GM21529 (cell line): ENCODE data around the gene PHYHIPL.

Experiments used
- ATAC-seq: cut with Tn5 transposase; IDR thresholded peaks from one replicate; pipeline ENCODE4 v1.9.1; 2021; ENCODE audit not compliant: unreplicated experiment

The PHYHIPL gene

DNA sequence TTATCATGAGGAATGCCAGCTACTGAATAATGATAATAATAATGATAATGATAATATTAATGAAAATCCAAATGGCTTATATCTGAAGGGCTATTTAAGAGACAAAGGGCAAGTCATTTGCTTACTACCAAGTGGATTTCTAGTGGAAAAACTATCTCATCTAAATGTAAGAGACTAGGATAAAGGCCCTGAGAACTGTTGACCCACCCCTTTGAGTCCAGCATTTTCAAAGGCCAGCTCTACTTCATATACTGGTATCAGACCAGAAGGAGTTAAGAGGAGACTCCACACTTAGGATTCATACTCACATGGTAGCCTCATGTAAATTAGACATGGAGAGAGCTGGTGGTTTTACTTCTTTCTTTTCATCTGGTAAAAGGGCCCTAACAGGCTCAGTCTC is 76.0 kb downstream of the PHYHIPL start:
- ATAC-seq, result no peak

GRCh38 chr10:59255463-59255862 is 79.0 kb downstream of the PHYHIPL start:
- ATAC-seq, result no peak

DNA sequence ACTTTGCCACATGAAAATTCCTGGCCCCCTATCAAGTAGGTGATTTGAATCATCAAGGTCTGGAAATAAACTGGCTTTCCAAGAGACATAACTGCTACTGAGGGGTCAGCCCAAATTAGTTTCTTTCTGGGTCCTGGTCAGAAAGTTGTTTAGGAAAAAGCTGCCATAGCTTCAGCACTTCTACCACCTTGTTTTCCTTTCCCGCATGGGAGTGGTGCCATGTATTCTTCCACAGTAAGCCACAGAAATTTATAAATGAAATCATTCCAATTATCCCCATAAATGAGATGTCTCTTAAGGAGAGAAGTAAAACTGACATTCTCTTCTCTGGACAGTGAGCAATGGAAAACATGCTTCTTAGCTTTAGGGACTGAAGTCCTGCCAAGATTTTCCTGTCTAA is 80.8 kb downstream of the PHYHIPL start:
- no peak for ATAC-seq

DNA sequence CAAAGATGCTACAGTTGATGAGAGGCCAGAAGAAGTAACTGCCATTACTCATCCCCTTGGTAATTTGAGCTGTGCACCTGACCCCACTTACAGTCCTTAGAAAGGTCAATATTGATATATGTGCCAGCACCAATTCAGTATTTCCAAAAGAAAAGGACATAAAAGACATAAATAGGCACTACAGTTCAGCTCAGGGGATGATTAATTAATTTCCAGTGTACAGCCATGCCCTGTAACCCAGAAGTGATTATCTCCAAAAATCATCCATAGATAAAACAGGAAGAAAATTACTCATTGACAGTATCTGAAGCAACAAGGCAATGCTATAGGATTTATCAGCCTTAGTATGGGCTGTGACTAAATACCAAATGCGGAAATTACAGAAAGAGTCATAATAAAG is 82.4 kb downstream of the PHYHIPL start:
- no peak for ATAC-seq

DNA sequence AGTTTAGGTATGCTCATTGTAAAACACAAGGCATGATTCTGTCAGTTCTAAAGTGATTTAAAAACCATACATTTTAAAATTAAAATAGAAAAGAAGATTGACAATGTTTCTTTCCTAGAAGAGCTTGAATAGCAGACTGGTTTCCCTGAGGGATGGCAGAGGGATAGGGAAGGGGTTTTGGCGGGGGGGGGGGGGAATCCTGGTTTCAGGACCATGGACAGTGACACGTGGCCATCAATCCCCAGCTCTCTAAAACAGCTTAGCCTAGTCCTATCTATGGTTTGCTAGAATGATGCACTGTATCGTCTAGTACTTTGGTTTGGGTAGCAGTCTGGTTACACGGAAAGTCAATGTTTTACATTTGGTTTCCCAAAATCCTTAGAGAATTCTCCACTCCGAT is 88.7 kb downstream of the PHYHIPL start:
- ATAC-seq, result no peak

- no peak for ATAC-seq
These were observed 89.9 kb downstream of the PHYHIPL start for GRCh38 chr10:59266321-59266720.

DNA sequence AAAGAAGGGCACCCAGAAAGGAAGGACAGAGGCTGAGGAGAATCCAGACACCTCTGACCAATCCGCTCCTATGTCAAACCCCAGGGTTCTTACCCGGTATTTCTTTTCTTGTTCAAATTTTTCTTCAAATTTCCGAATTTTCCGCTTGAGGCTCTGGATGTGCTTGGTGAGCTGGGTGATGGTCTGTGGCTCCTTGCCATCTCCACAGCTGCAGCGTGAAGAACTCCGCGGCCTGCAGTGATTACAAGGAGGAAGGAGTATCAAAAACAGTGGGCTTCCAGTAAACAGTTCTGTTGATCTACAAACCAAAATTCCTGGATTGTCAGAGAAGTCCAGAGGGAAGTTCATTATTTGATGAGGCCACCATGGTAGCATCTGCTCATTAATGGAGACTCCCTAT is 92.0 kb downstream of the PHYHIPL start:
- ATAC-seq, result no peak

- no peak for ATAC-seq
These were observed 93.2 kb downstream of the PHYHIPL start for GRCh38 chr10:59269651-59270050.

DNA sequence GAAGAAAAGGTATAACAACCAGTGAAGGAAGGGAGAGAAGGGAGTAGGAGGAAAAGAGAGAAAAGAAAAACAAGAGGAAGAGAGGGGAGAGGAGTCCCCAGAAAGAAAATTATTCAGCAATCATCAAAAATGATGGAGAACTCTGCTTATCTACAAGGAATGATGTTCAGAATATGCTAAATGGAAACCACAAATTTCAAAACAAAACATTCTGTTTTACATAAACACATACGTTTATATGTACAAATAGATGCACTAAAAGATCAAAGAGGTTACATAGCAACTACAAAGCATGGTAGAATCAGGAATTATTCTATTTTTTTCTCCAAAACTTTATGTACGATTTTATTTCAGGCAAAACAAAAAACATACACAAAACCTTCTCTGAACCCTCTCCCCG is 94.0 kb downstream of the PHYHIPL start:
- no peak for ATAC-seq

DNA sequence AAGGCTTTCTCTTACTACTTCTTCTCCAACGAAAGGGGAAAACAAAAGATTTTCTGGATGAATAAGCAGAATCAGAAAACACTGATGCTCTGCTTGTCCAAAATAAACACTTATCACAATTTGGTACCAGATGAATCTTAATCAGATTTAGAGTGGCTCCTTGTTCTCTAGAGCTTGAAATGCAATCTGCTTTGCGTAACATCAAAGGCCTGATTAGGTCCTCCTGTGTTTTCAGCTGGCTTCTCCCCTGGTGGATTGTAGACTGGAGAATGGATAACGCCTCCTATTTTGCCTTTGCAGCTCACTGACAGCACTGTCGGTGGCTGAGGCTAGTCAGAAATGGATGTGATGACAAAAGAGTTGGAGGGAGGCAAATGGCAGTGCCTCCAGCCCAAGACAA is 94.7 kb downstream of the PHYHIPL start:
- ATAC-seq, result no peak

- no peak for ATAC-seq
These were observed 95.6 kb downstream of the PHYHIPL start for GRCh38 chr10:59272061-59272460.

- no peak for ATAC-seq
These were observed 97.0 kb downstream of the PHYHIPL start for GRCh38 chr10:59273445-59273844.

- ATAC-seq, result no peak
These were observed 99.7 kb downstream of the PHYHIPL start for GRCh38 chr10:59276133-59276532.

GRCh38 chr10:59276919-59277318 is 100.5 kb downstream of the PHYHIPL start:
- ATAC-seq, result no peak

GRCh38 chr10:59279476-59279875 is 103.0 kb downstream of the PHYHIPL start:
- no peak for ATAC-seq

DNA sequence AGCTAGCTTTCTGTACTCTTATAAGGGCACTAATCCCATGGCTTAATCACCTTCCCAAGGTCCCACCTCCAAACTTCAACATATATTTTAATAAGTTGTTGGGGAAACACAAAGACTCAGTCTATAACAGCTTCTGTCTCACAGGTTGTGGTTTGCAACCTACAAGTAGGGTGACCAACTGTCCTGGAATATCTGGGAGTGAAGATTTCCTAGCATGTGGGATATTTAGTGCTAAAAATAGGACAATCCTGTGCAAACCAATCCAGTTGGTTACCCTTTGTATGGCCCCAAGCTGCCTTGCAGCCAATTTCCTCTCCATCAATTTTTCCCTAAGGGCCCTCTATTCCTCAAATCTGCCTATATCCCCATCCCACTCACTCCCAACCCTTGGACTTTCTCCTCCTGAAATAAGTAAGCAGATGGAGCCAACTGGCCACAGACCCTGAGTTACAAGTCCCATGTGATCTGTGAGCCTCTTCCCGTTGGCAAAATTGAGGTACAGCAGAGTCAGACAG is 103.6 kb downstream of the PHYHIPL start:
- ATAC-seq, result no peak

DNA sequence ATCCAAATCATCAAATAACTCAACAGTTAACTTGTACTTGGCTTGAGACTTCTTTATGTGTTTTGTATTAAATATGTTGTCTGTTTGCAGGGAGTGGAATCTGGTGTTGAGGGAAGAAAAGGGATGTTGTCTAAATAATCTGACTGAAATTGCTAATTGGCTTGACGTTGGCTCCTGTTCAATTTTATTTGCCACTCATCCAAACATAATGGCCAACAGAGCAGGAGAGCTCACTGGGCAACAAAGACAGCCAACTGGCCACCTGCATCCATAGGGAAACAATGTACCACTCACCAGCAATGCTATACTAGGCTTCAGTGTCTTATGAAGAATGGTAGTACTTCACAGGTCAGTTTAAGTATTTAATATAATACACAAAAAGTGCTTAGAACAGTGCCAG is 105.4 kb downstream of the PHYHIPL start:
- no peak for ATAC-seq

GRCh38 chr10:59283456-59284091 is 107.1 kb downstream of the PHYHIPL start:
- no peak for ATAC-seq

GRCh38 chr10:59284118-59284975 is 107.9 kb downstream of the PHYHIPL start:
- ATAC-seq, result no peak

DNA sequence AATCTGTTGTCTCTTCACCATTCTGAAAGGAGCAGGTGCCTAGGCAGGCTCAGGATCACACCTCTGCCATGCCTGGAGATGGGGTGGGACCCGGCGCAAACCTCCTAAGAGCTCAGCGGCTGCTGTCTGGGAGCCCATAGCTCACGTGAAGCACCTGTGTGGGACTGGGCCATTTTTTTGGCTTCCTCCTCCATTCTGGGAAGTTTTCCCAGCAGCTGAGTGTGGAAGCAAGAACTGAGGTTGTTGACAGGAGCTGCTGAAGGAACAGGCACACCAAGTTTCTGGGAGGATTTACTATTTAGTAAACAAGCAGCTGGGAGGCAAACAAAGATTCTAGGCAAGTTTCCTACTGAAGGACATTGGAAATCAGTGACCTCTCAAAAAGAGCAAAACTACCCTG is 108.6 kb downstream of the PHYHIPL start:
- no peak for ATAC-seq

- ATAC-seq, result no peak
These were observed 109.4 kb downstream of the PHYHIPL start for GRCh38 chr10:59285848-59286247.

DNA sequence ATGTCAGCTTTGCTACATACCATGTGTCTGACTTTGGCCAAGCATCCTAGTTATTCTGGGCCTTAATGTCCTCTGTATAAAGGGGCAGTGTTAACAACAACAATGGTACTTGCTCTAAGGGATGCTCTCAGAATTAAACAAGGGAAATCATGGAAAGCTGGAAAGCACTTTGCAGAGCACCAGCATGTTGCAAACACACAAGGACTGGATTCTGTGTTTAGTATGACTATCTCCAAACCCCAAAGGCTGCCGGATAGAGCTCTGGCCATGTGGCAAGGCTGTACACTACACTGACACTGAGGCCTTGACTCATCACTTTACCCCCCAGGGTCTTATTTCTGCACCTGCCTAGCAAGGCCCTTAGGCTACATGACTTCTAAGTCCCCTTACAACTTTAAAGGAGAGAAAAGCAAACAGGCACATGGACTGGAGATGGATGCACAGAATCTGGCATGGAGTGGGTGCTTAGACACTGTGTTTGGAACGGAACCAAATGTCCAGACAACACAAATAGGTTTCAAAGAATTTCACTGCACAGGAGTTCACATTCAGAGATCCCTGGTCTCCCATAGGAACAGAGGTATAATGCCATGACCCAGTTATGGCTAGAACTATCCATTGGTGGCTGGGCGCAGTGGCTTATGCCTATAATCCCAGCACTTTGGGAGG is 111.3 kb downstream of the PHYHIPL start:
- no peak for ATAC-seq
